GM12878 (cell line): ENCODE data around the gene B3GNT7. TPM values are rescaled to one million over a fixed set of nuclear protein-coding genes. Genes with fewer than 3 reads are reported as not detected.

ENCODE experiments used
- ATAC-seq: fragments of 200-7000 bp; cut with Tn5 transposase; 3 replicates; pipeline ENCODE4 v1.9.1; 2020; ENCODE audit warnings: mild to moderate bottlenecking, moderate library complexity
- BruUV-seq: library from RNA; stranded (reverse); fragments of 400-500 nt; replicated peaks from 2 replicates; lab custom pipeline; 2021; lab: Mats Ljungman, UMichigan
- CTCF ChIA-PET: fragments of 300-600 bp; sonication (Branson Sonifier 250); formaldehyde crosslinking; extraction: SDS; loops from one replicate; lab custom pipeline; 2021; ENCODE audit warnings: inconsistent platforms; lab: Yijun Ruan, JAX
- POLR2A ChIA-PET: fragments of 350-600 bp; formaldehyde crosslinking; extraction: SDS; loops from one replicate; lab custom pipeline; 2021; ENCODE audit warnings: inconsistent platforms; lab: Charles Lee
- RAD21 ChIA-PET: fragments of 300-600 bp; sonication (Branson Sonifier 250); formaldehyde crosslinking; loops from one replicate; lab custom pipeline; 2023; ENCODE audit warnings: antibody characterized with exemption; ENCODE audit not compliant: unreplicated experiment; lab: Charles Lee
- SMC1A ChIA-PET: fragments of 300-600 bp; sonication (Branson Sonifier 250); formaldehyde crosslinking; loops from one replicate; lab custom pipeline; 2023; ENCODE audit not compliant: unreplicated experiment, uncharacterized antibody; lab: Charles Lee
- DNase-seq: peaks from one replicate; pipeline ENCODE4 v3.0.0-alpha.2; 2011; ENCODE audit warnings: low read depth, low spot score
- FAIRE-seq: peaks from 3 replicates; lab custom pipeline; 2011; peaks lifted over from hg19 to GRCh38; lab: Jason Lieb, UNC
- H2AFZ ChIP-seq: 2 replicates; pipeline ENCODE4 v1.6.0; 2011; ENCODE audit warnings: low read depth, low read length, control low read depth; ENCODE audit not compliant: control insufficient read depth
- H3K27ac ChIP-seq: 2 replicates; pipeline ENCODE4 v1.5.1; 2011; ENCODE audit warnings: control low read depth; ENCODE audit not compliant: control insufficient read depth, insufficient read depth
- H3K27me3 ChIP-seq, 2 experiments: replicated peaks in 1 of 2; 2 replicates each; pipeline versions ENCODE4 v1.6.0 to v1.6.1; 2011; ENCODE audit warnings: low read length in 1 of 2; ENCODE audit not compliant: control insufficient read depth in 2 of 2, insufficient read depth in 2 of 2
- H3K36me3 ChIP-seq, 2 experiments: 2 replicates each; pipeline ENCODE4 v1.5.1; 2011; ENCODE audit warnings: low read length in 1 of 2; ENCODE audit not compliant: control insufficient read depth in 2 of 2, insufficient read depth in 2 of 2
- H3K4me1 ChIP-seq: 2 replicates; pipeline ENCODE4 v1.6.1; 2011; ENCODE audit warnings: mild to moderate bottlenecking, low read length, moderate library complexity, mixed read lengths; ENCODE audit not compliant: control insufficient read depth, insufficient read depth
- H3K4me2 ChIP-seq: 2 replicates; pipeline ENCODE4 v1.6.0; 2011; ENCODE audit warnings: control low read depth; ENCODE audit not compliant: control insufficient read depth, insufficient read depth
- H3K4me3 ChIP-seq: fragments of 200-600 bp; sonication (generic); 2 replicates; pipeline ENCODE4 v1.5.1; 2016
- H3K79me2 ChIP-seq: 2 replicates; pipeline ENCODE4 v1.6.0; 2011; ENCODE audit warnings: low read length; ENCODE audit not compliant: control insufficient read depth, insufficient read depth
- H3K9ac ChIP-seq: 2 replicates; pipeline ENCODE4 v1.8.0; 2011; ENCODE audit warnings: low read length, control low read depth, mixed read lengths; ENCODE audit not compliant: control insufficient read depth, insufficient read depth
- H3K9me3 ChIP-seq: replicated peaks from 3 replicates; pipeline ENCODE4 v1.5.1; 2011; ENCODE audit warnings: mild to moderate bottlenecking, low read length; ENCODE audit not compliant: control insufficient read depth, insufficient read depth
- H4K20me1 ChIP-seq: 2 replicates; pipeline ENCODE4 v1.6.0; 2011; ENCODE audit not compliant: control insufficient read depth, insufficient read depth
- CBFB ChIP-seq: IDR thresholded peaks from 2 replicates; pipeline ENCODE4 v1.6.1; 2016; ENCODE audit warnings: antibody characterized with exemption, low read depth
- CHD1 ChIP-seq: IDR thresholded peaks from 2 replicates; pipeline ENCODE4 v1.6.1; 2012; ENCODE audit warnings: low read depth, low read length, improper control_type of control experiment
- CHD4 ChIP-seq: fragments of 200-600 bp; sonication (generic); IDR thresholded peaks from 2 replicates; pipeline ENCODE4 v1.6.1; 2016; ENCODE audit warnings: mild to moderate bottlenecking
- CTCF ChIP-seq, 3 experiments: IDR thresholded peaks in 2 of 3; conservative IDR thresholded peaks in 1 of 3; 2 replicates each; pipeline ENCODE4 v1.5.1; 2011; ENCODE audit warnings: low read depth in 3 of 3, low read length in 3 of 3, mild to moderate bottlenecking in 3 of 3, control low read depth in 2 of 3, moderate library complexity in 2 of 3, inconsistent platforms in 1 of 3, mixed read lengths in 1 of 3; ENCODE audit not compliant: control insufficient read depth in 2 of 3, insufficient read depth in 1 of 3; ENCODE audit errors: extremely low read depth in 1 of 3
- ELK1 ChIP-seq: IDR thresholded peaks from 2 replicates; pipeline ENCODE4 v1.6.1; 2012; ENCODE audit warnings: low read depth, low read length, improper control_type of control experiment
- PAX5 ChIP-seq: IDR thresholded peaks from 2 replicates; pipeline ENCODE4 v1.6.1; 2011; ENCODE audit warnings: low read depth, low read length, borderline replicate concordance
- WGBS: methylation state at CpG from one replicate; pipeline ENCODE4 v1.1.6; 2016; ENCODE audit warnings: low lambda C conversion rate; ENCODE audit not compliant: insufficient replicate concordance, insufficient coverage; ENCODE audit errors: missing lambda C conversion rate; 5-methylcytosine and 5-hydroxymethylcytosine counted together
- in situ Hi-C: fragments of 300-500 bp; cut with MboI; formaldehyde crosslinking; loops from 9 replicates; pipeline ENCODE4 v1.14.3; 2018; ENCODE audit warnings: mixed read lengths
- intact Hi-C: fragments of 100-400 bp; cut with micrococcal nuclease; formaldehyde crosslinking; loops from one replicate; pipeline ENCODE4 v1.14.2; 2022; ENCODE audit not compliant: unreplicated experiment
- polyA plus RNA-seq, 11 experiments: library from polyadenylated mRNA; depleted of rRNA in 4 of 11; unstranded in 6 of 11; stranded (reverse) in 5 of 11; fragments of >200 nt; fragmentation: Nextera tagmentation in 4 of 11; fragmentation: Illumina TruSeq in 1 of 11; extraction: Ambion mirVana in 4 of 11; extraction: Trizol in 1 of 11; gene quantifications; 1 replicate in 1 of 11; 2 replicates in 10 of 11; pipeline versions ENCODE4 v1.2.1 to v1.2.3, GENCODE V29; 2011 to 2016; ENCODE audit warnings: inconsistent platforms in 2 of 11, missing spikeins in 2 of 11, low read depth in 1 of 11
- total RNA-seq, 4 experiments: library from RNA; depleted of rRNA in 3 of 4; stranded (reverse); fragments of >200 nt in 3 of 4; fragmentation: Illumina TruSeq in 1 of 4; extraction: Trizol in 1 of 4; gene quantifications; 2 replicates each; pipeline versions ENCODE4 v1.2.1 to v1.2.3, GENCODE V29; 2013 to 2021
- TF ChIP-seq, protein P1 (sequence below): fragments of 450-650 bp; formaldehyde crosslinking; IDR thresholded peaks from 2 replicates; pipeline ENCODE4 v1.4.0; 2020; ENCODE audit warnings: mild to moderate bottlenecking, moderate library complexity
- TF ChIP-seq, protein P2 (sequence below): fragments of 450-650 bp; IDR thresholded peaks from 2 replicates; pipeline ENCODE4 v1.6.1; 2017; ENCODE audit warnings: mild to moderate bottlenecking, moderate library complexity
- TF ChIP-seq, protein P3 (sequence below): fragments of 450-650 bp; IDR thresholded peaks from 2 replicates; pipeline ENCODE4 v1.6.1; 2017; ENCODE audit warnings: mild to moderate bottlenecking, low read depth, inconsistent platforms; ENCODE audit not compliant: poor library complexity, severe bottlenecking

B3GNT7 gene
- total and polyA plus RNA-seq, 10 of the 15 experiments (the other 5 are each of a cell fraction or from before 2014, with no cell fraction given) = 0.91 to 12.6 (median 3.7) TPM

DNA sequence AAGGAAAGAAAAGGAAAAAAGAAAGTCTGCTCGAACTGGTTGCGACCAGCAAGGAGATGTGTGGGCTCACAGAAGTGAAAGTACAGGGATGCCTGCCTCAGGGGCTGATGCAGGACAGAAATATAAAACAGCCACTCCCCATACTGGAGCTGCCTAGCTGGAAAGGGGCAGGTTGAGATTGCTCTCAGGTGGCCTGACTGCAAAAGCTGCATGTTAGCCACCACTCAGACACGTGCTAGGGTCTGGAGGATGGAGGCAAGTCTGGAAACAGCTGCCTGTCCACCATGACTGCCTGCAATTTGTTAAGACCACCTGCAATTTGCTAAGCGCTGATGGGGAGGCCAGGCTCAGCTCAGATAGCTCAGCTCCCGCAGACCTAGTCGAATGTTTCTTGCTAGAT is 17.9 kb downstream of the B3GNT7 start:
- H3K36me3 ChIP-seq = no peaks in the 10 kb centered on the region
- ChIA-PET POLR2A (interaction anchor here (1.0 kb wide), 1 partner anchor 185 kb away, joined by 3 read pairs; no protein-coding TSS in a partner anchor), RAD21 (interaction anchor here (1.0 to 4.2 kb wide), 3 partner anchors 170 to 310 kb away, joined by 3 to 16 read pairs (median 6); no protein-coding TSS in a partner anchor), CTCF (interaction anchor here (0.5 to 12.3 kb wide), 11 partner anchors 13 to 311 kb away, joined by 3 to 234 read pairs (median 4); no protein-coding TSS in a partner anchor), SMC1A (interaction anchor here (1.2 to 4.3 kb wide), 4 partner anchors 12 to 309 kb away, joined by 3 to 32 read pairs (median 8); no protein-coding TSS in a partner anchor)
- in situ Hi-C loops (loop anchor here (5.0 kb wide), 1 partner anchor 306 kb away; no protein-coding TSS in a partner anchor), intact Hi-C loops (loop anchor here (2.0 to 5.0 kb wide), 2 partner anchors 309 to 586 kb away; no protein-coding TSS in a partner anchor)
- H3K79me2 ChIP-seq = no peaks in the 10 kb centered on the region
- H3K4me2 ChIP-seq = no peak overlapping the region
- DNase-seq = no peak
- no TSS peak for BruUV-seq
- H4K20me1 ChIP-seq = no peaks in the 10 kb centered on the region; the same call in 1 of the 2 replicates
- ATAC-seq = no peak
- H3K9me3 ChIP-seq = peaks cover 6% of the 10 kb centered on the region; the same call in 2 of the 3 replicates
- H3K4me3 ChIP-seq = no peak overlapping the region
- no peaks in the 10 kb centered on the region for H3K4me1 ChIP-seq
- no peak overlapping the region for H2AFZ ChIP-seq
- H3K27me3 ChIP-seq = no peaks in the 10 kb centered on the region
- WGBS = 76% methylated on average over 6 of the region's 6 CpGs
- no peak overlapping the region for H3K9ac ChIP-seq
- no peak overlapping the region for H3K27ac ChIP-seq
- no peak for FAIRE-seq
- no peak for TF ChIP-seq CTCF (IDR thresholded peaks at IDR 0.05 in 2 of 3, conservative IDR thresholded peaks at IDR 0.05 in 1 of 3; ENCODE audit: control insufficient read depth in 2 of 3, extremely low read depth in 1 of 3, insufficient read depth in 1 of 3, low read depth in 3 of 3, low read length in 3 of 3)
- TF ChIP-seq, protein P1, sequence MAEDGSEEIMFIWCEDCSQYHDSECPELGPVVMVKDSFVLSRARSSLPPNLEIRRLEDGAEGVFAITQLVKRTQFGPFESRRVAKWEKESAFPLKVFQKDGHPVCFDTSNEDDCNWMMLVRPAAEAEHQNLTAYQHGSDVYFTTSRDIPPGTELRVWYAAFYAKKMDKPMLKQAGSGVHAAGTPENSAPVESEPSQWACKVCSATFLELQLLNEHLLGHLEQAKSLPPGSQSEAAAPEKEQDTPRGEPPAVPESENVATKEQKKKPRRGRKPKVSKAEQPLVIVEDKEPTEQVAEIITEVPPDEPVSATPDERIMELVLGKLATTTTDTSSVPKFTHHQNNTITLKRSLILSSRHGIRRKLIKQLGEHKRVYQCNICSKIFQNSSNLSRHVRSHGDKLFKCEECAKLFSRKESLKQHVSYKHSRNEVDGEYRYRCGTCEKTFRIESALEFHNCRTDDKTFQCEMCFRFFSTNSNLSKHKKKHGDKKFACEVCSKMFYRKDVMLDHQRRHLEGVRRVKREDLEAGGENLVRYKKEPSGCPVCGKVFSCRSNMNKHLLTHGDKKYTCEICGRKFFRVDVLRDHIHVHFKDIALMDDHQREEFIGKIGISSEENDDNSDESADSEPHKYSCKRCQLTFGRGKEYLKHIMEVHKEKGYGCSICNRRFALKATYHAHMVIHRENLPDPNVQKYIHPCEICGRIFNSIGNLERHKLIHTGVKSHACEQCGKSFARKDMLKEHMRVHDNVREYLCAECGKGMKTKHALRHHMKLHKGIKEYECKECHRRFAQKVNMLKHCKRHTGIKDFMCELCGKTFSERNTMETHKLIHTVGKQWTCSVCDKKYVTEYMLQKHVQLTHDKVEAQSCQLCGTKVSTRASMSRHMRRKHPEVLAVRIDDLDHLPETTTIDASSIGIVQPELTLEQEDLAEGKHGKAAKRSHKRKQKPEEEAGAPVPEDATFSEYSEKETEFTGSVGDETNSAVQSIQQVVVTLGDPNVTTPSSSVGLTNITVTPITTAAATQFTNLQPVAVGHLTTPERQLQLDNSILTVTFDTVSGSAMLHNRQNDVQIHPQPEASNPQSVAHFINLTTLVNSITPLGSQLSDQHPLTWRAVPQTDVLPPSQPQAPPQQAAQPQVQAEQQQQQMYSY (CRISPR knock-in tag) = no peak
- TF ChIP-seq CHD1 = no peak
- TF ChIP-seq, protein P2, sequence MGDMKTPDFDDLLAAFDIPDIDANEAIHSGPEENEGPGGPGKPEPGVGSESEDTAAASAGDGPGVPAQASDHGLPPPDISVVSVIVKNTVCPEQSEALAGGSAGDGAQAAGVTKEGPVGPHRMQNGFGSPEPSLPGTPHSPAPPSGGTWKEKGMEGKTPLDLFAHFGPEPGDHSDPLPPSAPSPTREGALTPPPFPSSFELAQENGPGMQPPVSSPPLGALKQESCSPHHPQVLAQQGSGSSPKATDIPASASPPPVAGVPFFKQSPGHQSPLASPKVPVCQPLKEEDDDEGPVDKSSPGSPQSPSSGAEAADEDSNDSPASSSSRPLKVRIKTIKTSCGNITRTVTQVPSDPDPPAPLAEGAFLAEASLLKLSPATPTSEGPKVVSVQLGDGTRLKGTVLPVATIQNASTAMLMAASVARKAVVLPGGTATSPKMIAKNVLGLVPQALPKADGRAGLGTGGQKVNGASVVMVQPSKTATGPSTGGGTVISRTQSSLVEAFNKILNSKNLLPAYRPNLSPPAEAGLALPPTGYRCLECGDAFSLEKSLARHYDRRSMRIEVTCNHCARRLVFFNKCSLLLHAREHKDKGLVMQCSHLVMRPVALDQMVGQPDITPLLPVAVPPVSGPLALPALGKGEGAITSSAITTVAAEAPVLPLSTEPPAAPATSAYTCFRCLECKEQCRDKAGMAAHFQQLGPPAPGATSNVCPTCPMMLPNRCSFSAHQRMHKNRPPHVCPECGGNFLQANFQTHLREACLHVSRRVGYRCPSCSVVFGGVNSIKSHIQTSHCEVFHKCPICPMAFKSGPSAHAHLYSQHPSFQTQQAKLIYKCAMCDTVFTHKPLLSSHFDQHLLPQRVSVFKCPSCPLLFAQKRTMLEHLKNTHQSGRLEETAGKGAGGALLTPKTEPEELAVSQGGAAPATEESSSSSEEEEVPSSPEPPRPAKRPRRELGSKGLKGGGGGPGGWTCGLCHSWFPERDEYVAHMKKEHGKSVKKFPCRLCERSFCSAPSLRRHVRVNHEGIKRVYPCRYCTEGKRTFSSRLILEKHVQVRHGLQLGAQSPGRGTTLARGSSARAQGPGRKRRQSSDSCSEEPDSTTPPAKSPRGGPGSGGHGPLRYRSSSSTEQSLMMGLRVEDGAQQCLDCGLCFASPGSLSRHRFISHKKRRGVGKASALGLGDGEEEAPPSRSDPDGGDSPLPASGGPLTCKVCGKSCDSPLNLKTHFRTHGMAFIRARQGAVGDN = no peak
- no peak for TF ChIP-seq CHD4
- TF ChIP-seq CBFB = no peak
- TF ChIP-seq PAX5 = no peak
- TF ChIP-seq ELK1 = no peak
- TF ChIP-seq, protein P3, sequence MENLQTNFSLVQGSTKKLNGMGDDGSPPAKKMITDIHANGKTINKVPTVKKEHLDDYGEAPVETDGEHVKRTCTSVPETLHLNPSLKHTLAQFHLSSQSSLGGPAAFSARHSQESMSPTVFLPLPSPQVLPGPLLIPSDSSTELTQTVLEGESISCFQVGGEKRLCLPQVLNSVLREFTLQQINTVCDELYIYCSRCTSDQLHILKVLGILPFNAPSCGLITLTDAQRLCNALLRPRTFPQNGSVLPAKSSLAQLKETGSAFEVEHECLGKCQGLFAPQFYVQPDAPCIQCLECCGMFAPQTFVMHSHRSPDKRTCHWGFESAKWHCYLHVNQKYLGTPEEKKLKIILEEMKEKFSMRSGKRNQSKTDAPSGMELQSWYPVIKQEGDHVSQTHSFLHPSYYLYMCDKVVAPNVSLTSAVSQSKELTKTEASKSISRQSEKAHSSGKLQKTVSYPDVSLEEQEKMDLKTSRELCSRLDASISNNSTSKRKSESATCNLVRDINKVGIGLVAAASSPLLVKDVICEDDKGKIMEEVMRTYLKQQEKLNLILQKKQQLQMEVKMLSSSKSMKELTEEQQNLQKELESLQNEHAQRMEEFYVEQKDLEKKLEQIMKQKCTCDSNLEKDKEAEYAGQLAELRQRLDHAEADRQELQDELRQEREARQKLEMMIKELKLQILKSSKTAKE = no peak
